ES-I3 (cell line): ENCODE data around the gene THSD7B.

Source experiments
- H3K36me3 ChIP-seq: 2 replicates; pipeline ENCODE4 v1.6.1; 2013; ENCODE audit warnings: mild to moderate bottlenecking, low read length, control low read depth, moderate library complexity; ENCODE audit not compliant: insufficient read depth
- H3K4me1 ChIP-seq: 2 replicates; pipeline ENCODE4 v1.6.1; 2013; ENCODE audit warnings: mild to moderate bottlenecking, control low read depth, low read length; ENCODE audit not compliant: insufficient read depth
- H3K9ac ChIP-seq: 2 replicates; pipeline ENCODE4 v1.6.1; 2013; ENCODE audit warnings: low read depth, mild to moderate bottlenecking, low read length, moderate library complexity
- H3K9me3 ChIP-seq: 2 replicates; pipeline ENCODE4 v1.6.1; 2013; ENCODE audit warnings: mild to moderate bottlenecking, low read length, moderate library complexity; ENCODE audit not compliant: control insufficient read depth, insufficient read depth

The THSD7B gene

GRCh38 chr2:137250401-137250800, 485.1 kb downstream of the THSD7B start:
- Histone ChIP-seq H3K36me3 (no peaks in the 10 kb centered on the region), H3K9me3 (no peaks in the 10 kb centered on the region), H3K9ac (no peak overlapping the region), H3K4me1 (no peaks in the 10 kb centered on the region)

- H3K36me3 ChIP-seq, result no peaks in the 10 kb centered on the region
- no peaks in the 10 kb centered on the region for H3K4me1 ChIP-seq
- H3K9ac ChIP-seq, result no peak overlapping the region
- H3K9me3 ChIP-seq, result no peaks in the 10 kb centered on the region
These were observed 485.7 kb downstream of the THSD7B start for GRCh38 chr2:137251045-137251444.

GRCh38 chr2:137252934-137253333, 487.6 kb downstream of the THSD7B start:
- no peaks in the 10 kb centered on the region for H3K36me3 ChIP-seq
- no peaks in the 10 kb centered on the region for H3K4me1 ChIP-seq
- no peak overlapping the region for H3K9ac ChIP-seq
- H3K9me3 ChIP-seq, result no peaks in the 10 kb centered on the region

GRCh38 chr2:137254052-137254451, 488.7 kb downstream of the THSD7B start:
- Histone ChIP-seq H3K9ac (no peak overlapping the region), H3K36me3 (no peaks in the 10 kb centered on the region), H3K4me1 (no peaks in the 10 kb centered on the region), H3K9me3 (no peaks in the 10 kb centered on the region)

GRCh38 chr2:137255345-137255744, 490.0 kb downstream of the THSD7B start:
- H3K9ac ChIP-seq, result no peak overlapping the region
- H3K36me3 ChIP-seq, result no peaks in the 10 kb centered on the region
- no peaks in the 10 kb centered on the region for H3K4me1 ChIP-seq
- no peaks in the 10 kb centered on the region for H3K9me3 ChIP-seq

- no peak overlapping the region for H3K9ac ChIP-seq
These were observed 490.6 kb downstream of the THSD7B start for GRCh38 chr2:137255990-137256389.

GRCh38 chr2:137261881-137262585, 496.7 kb downstream of the THSD7B start:
- Histone ChIP-seq H3K4me1 (peaks cover 18% of the 10 kb centered on the region), H3K9me3 (no peaks in the 10 kb centered on the region), H3K9ac (no peak overlapping the region), H3K36me3 (no peaks in the 10 kb centered on the region)

More at GRCh38 chr2:137255990-137256389, 490.6 kb downstream of the THSD7B start:
- Histone ChIP-seq H3K4me1 (peaks cover 1% of the 10 kb centered on the region), H3K36me3 (no peaks in the 10 kb centered on the region), H3K9me3 (no peaks in the 10 kb centered on the region)

GRCh38 chr2:137262594-137262993, 497.2 kb downstream of the THSD7B start:
- Histone ChIP-seq H3K9me3 (no peaks in the 10 kb centered on the region), H3K9ac (no peak overlapping the region), H3K4me1 (peaks cover 18% of the 10 kb centered on the region), H3K36me3 (no peaks in the 10 kb centered on the region)

- Histone ChIP-seq H3K36me3 (no peaks in the 10 kb centered on the region), H3K9ac (no peak overlapping the region), H3K4me1 (peaks cover 4% of the 10 kb centered on the region; the same call in 1 of the 2 replicates), H3K9me3 (no peaks in the 10 kb centered on the region)
These were observed 522.7 kb downstream of the THSD7B start for GRCh38 chr2:137287913-137288639.

GRCh38 chr2:137291836-137292570, 526.7 kb downstream of the THSD7B start:
- Histone ChIP-seq H3K9ac (no peak overlapping the region), H3K4me1 (peaks cover 4% of the 10 kb centered on the region; the same call in 1 of the 2 replicates), H3K36me3 (no peaks in the 10 kb centered on the region), H3K9me3 (no peaks in the 10 kb centered on the region)

GRCh38 chr2:137298377-137298776, 533.0 kb downstream of the THSD7B start:
- Histone ChIP-seq H3K4me1 (no peaks in the 10 kb centered on the region), H3K36me3 (no peaks in the 10 kb centered on the region), H3K9me3 (no peaks in the 10 kb centered on the region; the same call in 1 of the 2 replicates), H3K9ac (no peak overlapping the region)

- H3K36me3 ChIP-seq, result no peaks in the 10 kb centered on the region
- no peak overlapping the region for H3K9ac ChIP-seq
- no peaks in the 10 kb centered on the region; the same call in 1 of the 2 replicates for H3K9me3 ChIP-seq
- H3K4me1 ChIP-seq, result no peaks in the 10 kb centered on the region
These were observed 535.6 kb downstream of the THSD7B start for GRCh38 chr2:137300987-137301386.

- Histone ChIP-seq H3K4me1 (no peaks in the 10 kb centered on the region), H3K9ac (no peak overlapping the region), H3K9me3 (no peaks in the 10 kb centered on the region; the same call in 1 of the 2 replicates), H3K36me3 (no peaks in the 10 kb centered on the region)
These were observed 537.6 kb downstream of the THSD7B start for GRCh38 chr2:137302957-137303356.

- Histone ChIP-seq H3K36me3 (no peaks in the 10 kb centered on the region), H3K9ac (no peak overlapping the region), H3K9me3 (peaks cover 2% of the 10 kb centered on the region; the same call in 1 of the 2 replicates)
These were observed 550.7 kb downstream of the THSD7B start for GRCh38 chr2:137316075-137316474.

More at GRCh38 chr2:137316075-137316474, 550.7 kb downstream of the THSD7B start:
- no peaks in the 10 kb centered on the region for H3K4me1 ChIP-seq
